LoVo (cell line): Measurements from ENCODE around the gene PHACTR3.
"Not testable (repeated sequence)": the region's sequence is repeated elsewhere in the genome, so short reads cannot be mapped to it uniquely, and the experiment has no call there.

Experiments
- DNase-seq: peaks from one replicate; pipeline ENCODE4 v3.0.0-alpha.2; 2016; ENCODE audit warnings: low spot score

PHACTR3 gene

DNA sequence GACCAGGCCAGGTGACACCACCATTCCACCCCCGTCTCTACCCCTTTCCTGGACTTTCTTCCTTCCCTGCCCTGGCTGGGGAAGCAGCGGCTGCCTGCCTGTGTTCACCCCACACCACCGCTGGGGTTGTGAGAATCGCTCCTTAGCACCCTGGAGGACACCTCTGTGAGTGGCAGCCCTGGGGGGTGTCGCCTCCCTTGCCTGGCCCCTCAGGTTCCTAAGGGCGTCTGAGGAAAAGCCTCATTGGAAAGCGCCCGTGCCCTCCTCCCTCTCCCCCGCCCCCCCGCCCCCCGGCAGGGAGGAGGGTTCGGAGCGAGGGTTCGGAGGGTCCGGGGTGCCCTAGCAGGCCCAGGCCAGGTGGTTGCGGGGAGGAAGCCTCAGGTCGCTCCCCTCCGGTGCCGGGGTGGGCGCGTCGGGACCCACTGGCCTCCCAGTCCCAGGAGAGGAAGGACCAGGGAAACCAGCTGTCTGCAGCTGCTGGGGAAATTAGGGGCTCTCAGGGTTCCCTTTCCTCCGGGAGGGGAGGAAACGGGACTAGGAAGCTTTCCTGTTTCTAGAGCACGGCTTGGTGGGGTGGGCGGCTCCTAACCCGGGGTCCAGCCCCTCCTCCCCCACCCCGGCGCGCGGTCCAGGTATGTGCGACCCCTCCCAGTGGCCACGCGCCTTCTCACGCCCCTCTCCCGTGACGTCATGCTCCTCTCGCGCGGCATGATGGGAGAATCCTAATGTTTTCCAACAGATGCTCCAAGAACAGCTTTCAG, at the start of gene PHACTR3:
Gene PHACTR3, plus strand, starts transcription at position 760 of the 761 bp plus-strand sequence. CDS start 475 bp downstream, outside the sequence.
- no peak for DNase-seq

DNA sequence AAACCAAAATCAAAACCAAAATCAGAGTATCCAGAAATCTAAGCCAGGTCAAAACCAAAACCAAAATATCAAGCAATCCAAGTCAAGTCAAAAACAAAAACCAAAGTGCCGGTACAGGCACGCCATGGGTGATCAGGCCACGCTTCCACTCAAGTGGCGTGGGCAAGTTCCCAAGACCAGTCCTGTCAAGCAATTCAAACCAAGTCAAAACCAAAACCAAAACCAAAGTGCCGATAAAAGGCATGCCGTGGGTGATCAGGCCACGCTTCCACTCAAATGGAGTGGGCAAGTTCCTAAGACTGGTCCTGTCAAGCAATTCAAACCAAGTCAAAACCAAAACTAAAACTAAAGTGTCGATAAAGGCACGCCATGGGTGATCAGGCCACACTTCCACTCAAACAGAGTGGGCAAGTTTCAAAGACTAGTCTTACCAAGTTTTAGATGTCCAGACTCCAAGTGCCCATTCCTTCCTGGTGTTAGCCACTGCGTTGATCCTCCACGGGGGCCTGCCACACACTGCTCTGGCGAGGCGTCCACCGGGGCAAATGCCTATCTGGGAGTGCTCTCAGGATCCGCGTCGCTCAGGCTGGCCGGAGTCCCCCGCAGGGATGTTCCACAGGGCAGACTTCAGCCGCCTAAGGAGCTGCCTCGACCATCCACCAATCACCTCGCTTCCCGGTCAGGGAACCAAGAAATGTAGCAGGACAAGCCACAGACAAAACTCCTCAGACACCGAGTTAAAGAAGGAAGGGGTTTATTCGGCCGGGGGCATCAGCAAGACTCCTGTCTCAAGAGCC, 46.4 kb upstream of the PHACTR3 start:
- DNase-seq = not testable (repeated sequence)

DNA sequence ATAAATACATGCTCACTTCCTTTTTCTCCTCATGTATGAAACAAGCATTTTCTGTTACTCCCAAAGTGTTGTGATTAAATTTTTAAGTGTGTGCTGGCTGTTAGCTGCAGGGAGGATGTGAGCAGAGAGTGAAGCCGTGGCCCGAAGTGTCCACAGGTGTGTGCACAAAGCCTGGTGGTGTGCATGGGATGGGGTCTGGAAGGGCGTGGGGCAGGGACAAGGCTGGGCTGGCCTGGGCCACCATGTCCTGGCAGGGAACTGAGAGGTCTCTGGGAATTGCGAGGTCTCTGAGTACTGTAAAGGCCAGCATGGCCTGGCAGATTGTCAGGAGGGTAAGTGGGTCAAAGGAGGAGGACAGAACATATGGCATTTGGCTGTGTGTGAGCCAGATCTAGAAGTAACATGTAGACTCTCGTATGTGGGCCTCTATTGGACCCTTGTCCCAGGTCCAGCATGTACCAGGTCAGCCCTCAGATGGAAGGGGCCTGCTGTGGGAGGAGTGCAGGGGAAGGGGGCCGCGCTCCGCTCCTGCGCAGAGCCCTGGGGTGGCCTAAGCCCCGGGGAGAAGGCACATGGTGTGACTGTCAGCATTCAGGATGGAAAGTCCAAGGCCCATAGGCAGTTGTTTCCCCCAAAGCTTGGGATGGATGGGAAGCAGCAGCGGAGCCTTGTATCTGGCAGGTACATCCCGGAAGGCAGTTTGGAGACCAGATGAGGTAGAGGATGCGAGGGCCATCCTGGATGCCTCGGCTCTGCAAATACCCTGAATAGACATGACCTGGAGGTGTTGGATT, 45.1 kb upstream of the PHACTR3 start:
- DNase-seq = no peak

DNA sequence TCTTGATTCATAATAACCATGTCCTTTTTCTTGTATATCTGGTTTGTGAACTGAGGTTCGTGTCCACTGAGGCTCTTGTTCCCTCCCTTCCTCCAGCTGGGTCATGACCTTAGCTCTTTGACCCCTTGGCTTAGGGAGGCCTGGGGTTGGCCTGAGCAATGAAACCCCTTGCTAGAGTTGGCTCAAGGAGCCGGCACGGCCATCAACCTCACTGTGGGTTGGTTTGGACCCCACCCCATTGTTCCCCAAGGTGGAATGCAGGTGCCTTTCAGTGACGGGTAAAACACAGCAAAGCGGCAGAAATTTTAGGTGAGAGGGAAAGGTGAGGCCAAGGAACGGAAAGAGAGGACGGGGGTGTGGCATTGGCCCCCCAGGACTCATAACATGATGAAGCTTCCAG, 44.5 kb upstream of the PHACTR3 start:
- no peak for DNase-seq

DNA sequence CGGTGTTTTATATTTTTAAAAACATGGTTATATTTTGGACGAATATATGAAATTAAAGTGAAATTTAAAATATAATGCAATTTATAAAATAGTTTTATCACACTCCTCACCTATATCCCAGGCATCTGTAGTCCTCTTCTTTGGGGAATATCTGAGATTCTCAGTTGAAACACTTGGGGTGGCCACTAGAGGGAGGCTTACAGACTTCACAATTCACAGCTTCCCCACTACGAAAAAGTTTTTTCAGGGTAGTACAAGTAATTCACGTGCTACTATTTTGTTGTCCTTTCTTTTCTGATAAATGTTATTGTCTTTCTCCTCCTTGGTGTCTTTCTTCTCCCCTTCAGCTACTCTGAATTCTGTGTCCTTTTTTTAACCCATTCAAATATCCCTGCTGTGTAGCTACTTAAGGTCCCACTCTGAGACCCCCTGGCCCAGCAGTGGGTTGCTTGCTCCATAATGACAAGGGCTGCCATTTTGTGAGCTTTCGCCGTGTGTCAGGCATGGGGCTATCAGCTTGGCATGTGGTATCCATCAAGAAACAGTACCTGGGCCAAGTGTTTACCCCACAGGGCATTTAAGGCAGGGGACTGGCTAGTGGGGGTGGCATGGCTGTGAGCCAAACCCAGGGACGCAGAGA, 43.6 kb upstream of the PHACTR3 start:
- peak; percentile 36 for DNase-seq

DNA sequence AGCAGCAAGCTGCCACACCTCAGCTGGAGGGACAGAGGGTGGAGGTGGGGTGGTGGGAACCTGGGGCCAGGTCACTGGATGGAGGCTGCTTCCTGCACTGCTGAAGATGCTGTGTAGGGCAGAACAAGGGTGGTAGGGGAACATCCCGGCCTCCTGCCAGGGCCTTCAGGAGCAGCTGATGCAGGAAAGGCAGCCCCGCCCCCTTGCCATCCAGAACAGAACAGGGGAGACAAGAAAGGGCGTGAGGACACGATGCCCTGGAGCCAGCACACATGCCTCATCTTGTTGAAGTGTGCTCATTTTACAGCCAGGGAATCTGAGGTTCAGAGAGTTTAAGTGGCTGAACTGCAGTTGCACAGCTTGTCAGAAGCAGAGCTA, 43.1 kb upstream of the PHACTR3 start:
- no peak for DNase-seq

DNA sequence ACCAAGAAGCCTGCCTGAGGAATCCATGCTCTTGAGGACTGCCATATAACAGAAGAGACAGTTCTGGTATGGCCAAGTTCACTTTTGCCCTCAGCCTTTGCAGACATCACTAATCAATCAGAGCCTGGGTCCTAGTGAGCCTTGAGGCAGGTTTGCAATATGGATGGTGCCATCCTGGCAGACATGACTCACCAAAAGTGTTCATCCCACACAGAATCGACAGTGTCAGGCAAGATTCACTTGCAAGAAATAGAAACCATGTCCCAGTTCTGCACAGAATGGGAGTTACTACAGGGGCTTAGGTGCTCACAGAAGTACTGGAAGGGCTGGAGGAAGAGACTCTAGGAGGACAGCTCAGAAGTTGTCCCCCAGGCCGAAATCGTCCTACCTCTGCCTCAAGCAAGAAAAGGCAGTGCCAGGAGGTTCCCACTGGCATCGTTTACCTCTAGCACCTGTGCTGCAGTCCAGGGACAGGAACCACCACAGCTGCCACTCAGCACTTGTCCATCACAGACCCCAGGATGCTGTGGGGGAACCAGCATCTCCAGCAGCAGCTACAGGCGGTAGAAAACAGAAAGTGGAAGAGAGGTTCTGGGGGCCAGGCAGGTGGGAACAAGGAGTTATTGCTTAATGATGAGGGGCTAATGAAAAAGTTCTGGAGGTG, 42.6 kb upstream of the PHACTR3 start:
- DNase-seq = no peak

DNA sequence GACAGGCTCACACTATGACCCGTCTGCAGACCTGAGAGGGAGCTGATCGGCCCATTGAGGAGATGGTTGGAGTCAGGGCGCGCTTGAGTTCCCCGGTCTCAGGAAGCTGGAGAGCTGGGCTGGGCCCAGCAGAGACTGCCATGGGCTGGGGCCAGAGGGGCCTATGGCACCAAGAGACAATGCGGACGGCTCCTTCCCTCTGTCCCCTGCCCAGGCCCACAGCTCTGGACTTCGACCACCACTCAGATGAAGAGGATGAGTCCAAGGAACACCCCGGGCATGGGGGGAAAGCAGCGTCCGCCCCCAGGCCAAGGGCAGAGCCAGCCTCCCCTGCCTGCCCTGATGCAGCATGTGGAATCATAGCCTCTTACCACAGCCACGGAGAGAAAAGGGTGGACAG, 40.2 kb upstream of the PHACTR3 start:
- no peak for DNase-seq

DNA sequence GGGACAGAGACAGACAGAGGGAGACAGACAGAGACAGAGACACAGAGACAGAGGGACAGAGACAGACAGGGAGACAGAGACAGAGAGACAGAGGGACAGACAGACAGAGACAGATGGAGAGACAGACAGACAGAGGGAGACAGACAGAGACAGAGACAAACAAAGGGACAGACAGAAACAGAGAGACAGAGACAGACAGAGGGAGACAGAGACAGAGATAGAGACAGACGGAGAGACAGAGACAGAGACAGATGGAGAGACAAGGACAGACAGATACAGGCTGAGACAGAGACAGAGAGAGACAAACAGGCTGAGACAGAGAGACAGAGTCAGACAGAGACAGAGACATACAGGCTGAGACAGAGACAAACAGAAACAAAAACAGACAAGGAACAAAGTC, 39.4 kb upstream of the PHACTR3 start:
- no peak for DNase-seq

DNA sequence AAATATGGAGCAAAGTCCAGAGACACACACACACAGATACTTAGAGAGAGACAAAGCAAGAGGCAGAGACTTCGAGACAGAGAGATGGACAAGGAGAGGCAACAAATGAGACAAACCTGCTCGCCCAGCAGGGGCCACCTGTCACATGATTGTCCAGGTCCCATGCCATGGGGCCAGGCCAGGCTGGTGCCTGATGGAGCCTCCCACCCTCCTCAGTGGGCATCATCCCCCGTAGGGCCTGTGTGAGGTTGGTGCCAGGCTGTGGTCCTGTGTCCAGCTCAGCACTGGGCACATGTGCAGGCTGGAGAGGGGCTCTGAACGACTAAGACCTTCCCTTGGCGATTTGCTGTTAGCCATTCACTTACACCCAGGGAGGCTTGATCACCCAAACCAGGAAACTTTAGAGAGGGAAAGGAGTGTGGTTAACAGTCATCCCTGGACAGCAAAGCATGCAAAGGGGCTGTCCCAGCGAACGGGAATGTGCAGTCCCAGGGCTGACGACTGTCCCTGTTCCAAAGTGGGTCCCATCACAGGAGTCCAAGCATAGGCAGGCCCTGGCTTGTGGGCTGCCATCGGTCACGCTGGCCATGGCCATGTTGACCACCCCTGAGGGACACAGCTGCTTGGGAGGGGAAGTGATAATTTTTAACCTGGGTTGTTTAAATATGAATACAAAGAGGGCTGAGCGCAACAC, 38.4 kb upstream of the PHACTR3 start:
- DNase-seq = no peak

DNA sequence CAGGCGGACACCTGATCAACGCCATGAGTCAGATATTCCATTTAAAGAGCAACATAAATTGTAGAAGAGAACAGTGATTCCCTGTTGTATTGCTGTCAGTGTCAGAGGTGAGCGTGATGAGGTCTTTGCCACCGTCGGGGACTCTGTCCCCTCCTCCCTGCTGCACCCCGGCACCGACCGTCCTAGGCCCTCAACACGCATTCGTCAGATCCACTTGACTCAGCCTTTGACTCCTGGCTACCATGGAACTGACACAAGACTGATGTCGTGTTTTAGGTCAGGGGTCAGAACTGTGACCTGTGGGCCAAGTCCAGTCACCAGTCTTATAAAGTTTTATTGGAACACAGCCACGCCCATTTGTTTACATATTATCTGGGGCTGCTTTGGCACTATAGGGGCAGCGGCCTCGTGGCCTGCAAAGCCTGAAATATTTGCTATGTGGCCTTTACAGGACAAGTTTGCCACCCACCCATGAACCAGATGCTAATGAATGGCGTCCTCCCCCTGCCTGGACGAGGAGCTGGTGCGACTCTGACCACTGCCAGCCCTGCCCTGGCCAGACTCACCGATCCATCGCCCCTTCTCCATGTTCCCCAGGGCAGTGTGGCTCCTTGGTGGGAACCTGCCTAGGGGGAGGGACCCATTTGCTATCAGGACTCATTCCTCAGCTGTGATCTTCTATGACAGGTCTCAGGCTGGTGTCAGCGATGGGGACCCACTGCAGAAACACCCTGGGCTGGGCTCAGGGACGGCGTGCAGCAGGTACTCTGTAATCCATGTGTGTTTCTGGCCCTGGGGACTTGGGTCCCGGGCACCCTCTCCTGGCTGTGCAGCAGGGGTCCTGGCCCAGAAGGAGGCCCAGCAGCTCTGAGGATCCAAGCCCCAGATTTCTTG, 37.5 kb upstream of the PHACTR3 start:
- DNase-seq = no peak

DNA sequence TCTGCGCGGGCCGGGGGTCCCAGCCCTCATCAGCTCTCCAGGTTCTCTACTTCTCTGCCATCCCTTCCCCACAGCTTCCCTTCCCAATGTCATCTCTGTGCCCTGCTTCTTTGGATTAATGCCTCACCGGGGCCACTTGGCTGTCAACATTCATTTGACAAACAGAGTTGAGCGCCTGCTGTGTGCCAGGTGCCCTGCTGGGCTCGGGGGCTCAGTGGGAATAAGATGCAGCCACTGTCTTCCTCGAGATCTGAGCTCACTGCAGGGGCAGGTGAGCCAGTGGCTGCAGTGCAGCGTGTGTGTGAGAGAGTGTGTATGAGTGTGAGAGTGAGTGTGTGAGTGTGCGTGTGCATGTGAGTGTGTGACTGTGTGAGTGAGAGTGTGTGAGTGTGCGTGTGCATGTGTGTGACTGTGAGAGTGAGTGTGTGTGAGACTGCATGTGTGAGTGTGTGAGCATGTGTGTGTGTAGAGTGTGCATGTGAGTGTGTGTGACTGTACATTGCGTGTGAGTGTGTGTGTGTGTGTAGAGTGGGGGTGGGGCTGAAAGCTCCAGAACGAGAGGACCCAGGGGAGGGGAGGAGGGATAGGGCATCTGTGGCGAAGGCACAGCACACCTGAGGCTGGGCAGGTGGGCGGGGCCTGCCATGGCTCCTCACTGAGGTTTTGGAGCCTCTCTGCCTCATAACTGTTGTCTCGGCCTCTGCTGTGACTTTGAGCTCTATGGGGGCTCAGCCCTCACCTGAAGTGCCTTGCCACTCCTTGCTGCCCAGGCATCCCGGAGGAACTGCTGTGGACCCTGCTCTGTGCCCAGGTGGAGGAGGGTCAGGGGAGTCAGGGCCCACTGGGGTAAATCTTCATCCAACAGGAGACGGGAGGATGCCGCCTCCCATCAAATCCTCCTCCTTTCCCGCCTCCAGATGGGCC, 36.5 kb upstream of the PHACTR3 start:
- DNase-seq = no peak

DNA sequence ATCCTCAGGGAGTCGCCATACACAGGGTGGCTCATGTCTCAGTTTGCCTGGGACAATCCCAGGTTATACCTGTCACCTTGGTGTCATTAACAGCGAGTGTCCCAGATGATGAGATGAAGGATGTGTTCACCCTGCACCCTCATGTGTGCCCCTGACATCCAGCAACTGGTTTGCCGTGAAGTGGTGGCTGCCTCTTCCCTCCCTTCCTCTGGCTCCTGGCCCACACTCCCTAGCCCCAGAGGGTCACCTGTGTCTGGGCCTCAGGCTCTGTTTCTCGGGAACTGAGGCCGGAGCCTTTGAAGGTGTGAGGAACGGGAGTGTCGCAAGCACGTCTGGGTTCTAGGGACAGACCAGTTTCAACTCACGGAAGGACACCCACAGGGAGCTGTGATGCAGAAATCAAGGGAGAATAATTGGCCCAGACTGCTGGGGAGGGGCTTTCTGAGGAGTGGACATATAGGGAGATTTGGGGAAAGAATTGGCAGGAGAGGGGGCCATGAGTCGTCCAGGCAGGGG, 35.8 kb upstream of the PHACTR3 start:
- no peak for DNase-seq

DNA sequence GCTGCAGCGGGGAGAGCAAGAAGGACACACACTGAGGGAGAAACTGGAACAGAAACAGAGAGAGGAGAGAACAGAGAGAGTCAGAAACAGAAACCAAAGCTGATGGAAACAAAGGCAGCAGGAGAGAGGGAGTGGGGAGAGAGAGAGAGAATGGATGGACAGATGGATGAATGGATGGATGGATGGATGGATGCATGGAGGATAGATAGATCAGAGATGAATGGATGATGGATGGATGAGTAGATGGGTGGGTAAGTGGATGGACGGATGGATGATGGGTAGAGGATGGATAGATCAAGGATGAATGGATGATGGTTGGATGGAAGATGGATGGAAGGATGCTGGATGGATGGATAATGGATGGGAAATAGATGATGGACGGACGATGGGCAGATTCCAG, 35.0 kb upstream of the PHACTR3 start:
- no peak for DNase-seq

DNA sequence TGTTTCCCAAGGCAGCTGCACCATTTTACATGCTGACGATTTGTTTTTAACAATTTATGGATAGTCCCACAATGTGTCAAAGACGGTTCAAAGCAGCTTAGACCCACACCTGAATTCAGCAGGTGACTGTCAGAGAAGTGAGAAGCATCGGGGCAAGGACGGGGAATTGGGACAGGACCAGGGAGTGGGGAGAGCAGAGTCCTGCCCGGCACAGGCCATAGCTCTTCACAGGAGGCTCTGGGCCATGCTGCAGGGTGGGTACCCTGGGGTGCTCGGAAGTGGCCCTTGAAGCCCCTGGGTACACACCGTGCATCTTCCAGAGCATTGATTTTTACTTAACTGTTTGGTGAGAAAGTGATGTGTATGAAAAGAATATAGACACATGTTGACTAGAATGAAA, 33.2 kb upstream of the PHACTR3 start:
- no peak for DNase-seq

DNA sequence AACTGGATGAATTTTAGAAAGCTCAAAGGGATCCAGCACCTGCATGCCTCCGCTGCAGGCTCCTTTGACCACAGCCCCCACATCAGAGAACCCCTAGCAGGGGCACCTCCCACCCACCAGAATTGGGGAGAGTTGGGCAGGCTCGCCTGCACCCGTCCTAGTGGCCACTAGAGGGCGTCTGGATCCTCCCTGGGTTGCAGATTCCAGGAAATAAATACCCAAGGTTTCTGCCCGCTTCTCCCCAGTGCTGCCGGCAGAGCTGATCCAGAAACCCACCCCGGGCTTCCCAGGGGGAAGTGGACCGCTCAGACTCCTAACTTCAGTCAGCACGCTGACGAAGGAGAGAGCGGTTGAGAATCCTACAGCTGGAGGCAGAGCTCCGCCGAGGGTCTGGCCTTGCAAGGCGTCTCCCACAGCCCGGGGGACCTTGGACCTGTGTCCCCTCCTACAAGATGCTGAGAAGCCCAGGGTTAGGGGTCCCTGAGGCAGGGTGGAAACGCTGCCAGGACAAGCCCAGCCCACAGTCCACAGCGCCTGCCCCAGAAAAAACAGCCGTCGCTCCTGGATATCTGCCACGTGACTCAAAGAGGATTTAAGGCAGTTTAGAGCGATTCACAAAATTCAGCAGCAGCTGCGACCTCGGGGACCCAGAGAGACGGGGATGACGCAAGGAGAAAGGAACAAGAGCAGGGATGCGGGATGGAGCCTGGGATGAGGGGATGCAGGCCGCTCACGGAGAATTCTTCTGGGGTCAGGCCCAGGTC, 32.6 kb upstream of the PHACTR3 start:
- peak; percentile 47 for DNase-seq

DNA sequence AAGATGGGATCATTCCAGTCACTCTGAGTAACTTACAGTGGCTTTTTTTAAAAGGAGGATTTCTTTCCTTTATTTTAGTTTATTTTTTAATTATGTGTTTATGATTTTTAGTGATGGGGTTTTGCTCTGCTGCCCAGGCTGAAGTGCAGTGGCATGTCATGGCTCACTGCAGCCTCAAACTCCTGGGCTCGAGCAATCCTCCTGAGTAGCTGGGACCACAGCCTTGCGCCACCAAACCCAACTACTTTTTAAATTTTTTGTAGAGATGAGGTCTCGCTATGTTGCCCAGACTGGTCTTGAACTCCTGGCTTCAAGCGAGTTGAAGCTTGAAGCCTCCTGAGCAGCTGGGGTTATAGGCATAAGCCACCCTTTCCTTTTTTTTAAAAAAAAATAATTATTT, 31.8 kb upstream of the PHACTR3 start:
- no peak for DNase-seq

DNA sequence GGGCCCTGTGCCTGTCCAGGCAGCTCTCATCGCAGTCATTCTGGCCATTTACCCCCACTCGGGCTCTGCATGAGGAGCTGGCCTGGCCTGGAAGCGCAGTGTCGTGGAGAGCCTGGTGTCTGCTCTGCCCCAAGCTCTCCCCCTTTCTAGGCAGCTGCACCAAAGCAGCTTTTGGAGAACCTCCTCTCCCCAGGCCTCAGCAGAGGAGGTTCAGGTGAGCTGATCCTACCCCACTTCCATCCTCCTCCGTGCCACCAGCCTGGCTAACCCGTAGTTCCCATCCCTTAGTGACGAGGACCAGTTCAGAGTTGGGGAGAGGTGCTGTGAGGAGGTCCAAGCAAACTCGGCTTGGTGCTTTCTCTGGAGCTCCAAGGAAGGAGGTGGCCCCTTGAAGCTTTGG, 30.5 kb upstream of the PHACTR3 start:
- no peak for DNase-seq
